Fibroblast of peridontal ligament (primary cell): ENCODE results near the gene METTL24.

Experiments
- DNase-seq: peaks from one replicate; pipeline ENCODE4 v3.0.0-alpha.2; 2010; ENCODE audit errors: extremely low read depth

METTL24 gene

GRCh38 chr6:110357664-110358552 is at the start of gene METTL24:
TSS of gene METTL24 (minus strand) at chr6:110358349. CDS start at chr6:110358272, 77 bp downstream.
- DNase-seq, result no peak

DNA sequence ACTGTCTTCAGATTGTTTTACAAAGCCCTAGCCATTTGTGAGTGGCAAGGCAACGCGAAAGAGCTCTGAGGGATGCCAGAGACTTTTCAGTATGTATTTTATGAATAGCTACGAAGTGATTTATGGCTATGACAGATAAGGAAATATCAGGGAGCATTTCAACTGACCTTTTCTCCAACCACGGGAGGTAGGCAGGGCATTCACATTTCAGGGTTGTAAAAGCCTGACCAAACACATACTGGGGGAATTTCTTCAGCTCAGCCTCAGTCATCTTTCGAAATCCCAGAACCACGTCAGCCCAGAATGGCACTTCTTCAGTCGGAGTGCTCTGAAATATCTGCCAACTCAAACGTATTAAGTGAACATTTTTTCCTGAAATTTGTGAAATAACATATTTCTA is 46.5 kb upstream of the METTL24 start:
- DNase-seq, result no peak

DNA sequence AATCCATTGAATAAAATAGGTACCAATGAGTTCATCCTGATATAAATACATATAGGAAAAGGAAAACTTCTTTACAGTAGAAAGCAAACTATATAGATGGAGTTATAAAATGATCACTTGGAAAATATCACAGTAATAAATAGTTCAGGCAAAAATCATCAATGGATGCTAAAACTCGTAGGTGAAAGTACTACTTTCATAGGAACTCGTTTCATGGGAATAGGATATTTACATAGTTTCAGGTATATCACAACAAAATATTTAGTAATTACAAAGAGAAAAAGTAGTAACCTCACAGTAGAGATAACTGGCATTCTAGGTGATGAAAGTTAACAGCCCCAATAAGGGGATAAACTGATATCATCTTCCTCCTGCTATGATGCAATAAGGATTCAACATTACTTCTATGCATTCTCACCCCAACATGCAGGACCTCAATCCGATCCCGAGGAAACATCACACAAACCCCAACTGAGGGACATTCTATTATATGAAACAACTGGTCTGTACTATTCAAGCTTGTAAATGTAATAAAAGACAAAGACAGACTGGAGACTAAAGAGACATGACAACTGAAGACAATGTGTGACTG is 43.5 kb upstream of the METTL24 start:
- DNase-seq, result no peak

GRCh38 chr6:110400208-110400607 is 42.1 kb upstream of the METTL24 start:
- no peak for DNase-seq

- no peak for DNase-seq
Observed at GRCh38 chr6:110399219-110400071, 41.3 kb upstream of the METTL24 start.

DNA sequence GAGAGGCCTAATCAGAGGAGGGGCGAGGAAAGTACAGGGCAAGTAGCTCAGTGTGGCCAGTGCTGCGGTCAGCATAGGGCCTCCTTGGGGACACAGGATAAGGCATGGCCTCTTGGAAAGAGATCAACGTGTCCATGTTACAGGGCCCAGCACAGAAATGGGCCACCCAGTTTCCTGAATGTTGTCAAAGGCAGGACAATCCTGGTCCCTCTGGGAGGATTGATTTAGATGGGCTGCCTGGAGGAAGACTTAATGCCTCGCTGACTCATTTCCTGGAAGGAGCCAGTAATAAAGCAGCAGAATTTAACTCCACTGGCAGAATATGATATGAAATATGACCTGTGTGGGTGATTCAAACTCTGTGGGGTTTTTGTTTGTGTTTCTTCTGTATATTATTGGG is 40.6 kb upstream of the METTL24 start:
- DNase-seq, result peak; percentile 11

DNA sequence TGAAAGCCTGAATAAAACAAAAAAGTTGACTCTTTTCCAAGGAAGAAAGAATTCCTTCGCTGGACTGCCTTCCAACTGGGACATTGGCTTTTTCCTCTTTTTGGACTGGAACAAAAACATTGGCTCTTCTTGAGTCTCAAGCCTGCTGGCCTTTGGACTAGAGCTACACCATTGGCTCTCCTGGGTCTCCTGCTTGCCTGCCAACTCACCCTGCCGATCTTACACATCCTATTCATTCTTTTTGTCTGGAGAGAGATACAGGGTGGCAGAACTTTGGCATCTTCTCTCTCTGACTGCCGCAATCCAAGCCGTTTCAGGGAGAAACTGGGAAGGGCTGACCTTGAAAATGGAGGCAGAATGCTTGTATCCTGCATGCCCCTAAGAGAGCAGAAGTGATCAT is 37.1 kb upstream of the METTL24 start:
- DNase-seq, result no peak

DNA sequence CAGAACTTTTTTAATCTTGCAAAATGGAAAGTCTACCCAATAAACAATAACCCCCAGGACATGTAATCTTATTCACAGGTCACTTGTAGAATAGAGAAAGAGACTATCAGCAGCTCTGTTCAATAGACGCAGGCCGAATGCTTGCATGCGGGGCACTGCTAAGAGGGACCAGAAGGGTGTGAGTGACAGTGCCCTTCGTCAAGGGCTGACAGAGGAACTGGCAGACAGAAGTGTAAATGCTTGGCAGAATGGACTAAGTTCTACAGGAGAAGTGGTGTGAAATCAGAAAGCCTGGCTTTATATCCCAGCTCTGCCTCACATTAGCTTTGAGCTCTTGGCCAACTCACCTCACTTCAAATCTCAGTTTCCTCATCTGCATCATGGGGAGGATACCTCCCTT is 36.3 kb upstream of the METTL24 start:
- no peak for DNase-seq

GRCh38 chr6:110392727-110393126 is 34.6 kb upstream of the METTL24 start:
- DNase-seq, result no peak

- DNase-seq, result no peak
Observed at GRCh38 chr6:110390404-110390803, 32.3 kb upstream of the METTL24 start.

GRCh38 chr6:110389689-110390382 is 31.7 kb upstream of the METTL24 start:
- DNase-seq, result no peak

DNA sequence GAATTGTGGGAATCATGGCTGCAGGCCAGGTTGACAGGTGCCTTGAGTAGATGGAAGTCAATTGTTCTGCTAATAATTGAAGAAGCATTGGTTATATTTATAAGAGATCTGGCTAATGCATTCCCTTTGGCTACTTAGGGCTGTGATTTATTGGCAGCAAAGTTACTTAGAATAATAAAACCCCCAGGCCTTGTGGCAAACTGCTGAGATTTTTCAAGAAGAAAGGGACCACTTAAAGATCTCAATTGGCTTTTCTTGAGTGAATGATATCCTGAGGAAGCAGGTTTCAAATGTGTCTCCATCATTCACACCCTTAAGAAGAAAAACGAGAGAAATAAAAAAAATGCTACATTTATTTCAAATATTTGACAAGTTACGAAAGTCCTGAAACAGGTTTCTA is 29.8 kb upstream of the METTL24 start:
- DNase-seq, result no peak

DNA sequence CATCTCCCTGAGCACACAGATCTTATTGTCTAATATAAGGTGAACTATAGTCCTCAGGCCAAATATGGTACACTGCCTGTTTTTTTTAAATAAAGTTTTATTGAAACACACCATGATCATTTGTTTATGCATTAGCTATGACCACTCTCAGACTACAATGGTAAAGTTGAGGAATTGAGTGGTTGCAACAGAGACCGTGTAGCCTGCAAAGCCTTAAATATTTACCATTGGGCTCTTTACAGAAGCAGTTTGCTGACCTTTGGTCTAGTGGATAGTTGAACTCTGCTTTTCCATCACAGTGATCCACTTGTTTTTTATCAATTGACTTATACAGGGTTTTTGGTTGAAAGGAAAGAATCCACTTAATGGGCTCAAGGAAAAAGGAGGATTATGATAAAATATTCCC is 27.3 kb upstream of the METTL24 start:
- no peak for DNase-seq

GRCh38 chr6:110378552-110378951 is 20.4 kb upstream of the METTL24 start:
- no peak for DNase-seq

DNA sequence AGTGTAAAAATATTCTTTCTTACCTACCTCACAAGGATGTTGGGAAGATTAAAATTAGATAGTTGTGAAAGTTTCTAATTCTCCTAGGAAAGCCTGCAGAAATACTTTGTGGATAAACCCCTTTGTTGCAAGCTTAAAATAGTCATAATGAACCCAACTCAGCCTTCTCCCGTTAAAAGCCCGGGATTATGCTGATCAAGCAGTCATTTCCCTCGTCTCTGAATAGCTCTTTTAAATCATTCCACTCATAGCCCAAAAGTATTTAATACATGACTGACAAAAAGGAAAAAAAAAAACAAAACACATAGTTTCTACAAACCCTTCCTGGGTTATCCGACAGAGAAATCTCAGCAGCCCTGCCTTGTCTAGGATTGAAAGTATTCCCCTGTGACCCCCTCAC is 10.9 kb upstream of the METTL24 start:
- DNase-seq, result no peak

- DNase-seq, result no peak
Observed at GRCh38 chr6:110368284-110368683, 10.1 kb upstream of the METTL24 start.

GRCh38 chr6:110367825-110368224 is 9.7 kb upstream of the METTL24 start:
- DNase-seq, result no peak

DNA sequence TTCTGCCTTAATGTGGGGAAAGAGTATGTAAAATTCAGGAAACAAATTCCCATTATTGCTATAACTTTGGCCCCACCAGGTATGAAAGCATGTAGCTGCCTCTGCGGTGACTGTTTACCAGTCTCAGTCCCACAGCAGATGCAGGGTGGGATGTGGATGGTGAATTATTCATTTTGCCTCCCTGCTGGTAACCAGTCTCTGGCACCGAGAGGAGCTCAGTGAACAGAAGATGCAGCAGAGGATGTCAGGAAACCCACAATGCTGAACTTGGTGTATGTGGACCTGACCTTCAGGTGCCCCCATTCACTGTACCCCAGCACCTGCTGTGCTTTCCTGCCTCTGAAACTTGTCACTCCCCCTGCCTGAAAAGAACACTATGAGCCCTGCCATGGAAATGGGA is 8.8 kb upstream of the METTL24 start:
- DNase-seq, result no peak

GRCh38 chr6:110366256-110366655 is 8.1 kb upstream of the METTL24 start:
- DNase-seq, result no peak

DNA sequence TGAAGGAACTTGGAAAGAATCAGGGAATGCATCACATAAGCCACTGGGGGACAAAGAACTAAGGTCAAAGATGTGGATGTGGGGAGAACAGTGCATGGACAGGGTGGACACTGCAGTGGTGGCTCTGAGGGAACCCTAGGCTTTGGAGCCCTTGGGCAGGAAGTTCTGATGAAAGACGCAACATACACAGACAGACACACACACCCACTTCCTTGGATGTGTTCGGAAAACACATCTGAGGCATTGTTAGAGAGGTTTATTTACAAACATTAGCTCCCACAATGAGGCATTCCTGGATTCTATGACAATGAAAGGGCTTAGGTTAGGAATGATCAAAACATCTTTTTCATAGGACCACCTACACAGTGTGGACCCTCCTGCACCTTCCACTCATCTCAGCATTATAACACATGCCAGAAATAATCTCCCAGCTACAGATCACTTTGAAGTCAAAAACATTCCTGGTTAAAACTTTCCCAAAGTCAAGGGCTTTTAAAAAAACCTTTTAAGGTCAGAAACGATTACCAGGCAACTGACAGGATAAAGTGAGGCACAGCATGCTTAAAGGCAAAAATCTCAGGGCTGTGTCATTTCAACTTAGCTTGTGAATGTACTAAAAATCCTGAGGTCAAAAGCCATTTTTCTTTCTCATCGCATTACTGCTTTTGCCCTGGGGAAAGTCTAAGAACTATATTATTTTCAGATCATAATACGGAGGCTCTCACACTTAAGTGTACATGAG is 6.4 kb upstream of the METTL24 start:
- DNase-seq, result no peak

DNA sequence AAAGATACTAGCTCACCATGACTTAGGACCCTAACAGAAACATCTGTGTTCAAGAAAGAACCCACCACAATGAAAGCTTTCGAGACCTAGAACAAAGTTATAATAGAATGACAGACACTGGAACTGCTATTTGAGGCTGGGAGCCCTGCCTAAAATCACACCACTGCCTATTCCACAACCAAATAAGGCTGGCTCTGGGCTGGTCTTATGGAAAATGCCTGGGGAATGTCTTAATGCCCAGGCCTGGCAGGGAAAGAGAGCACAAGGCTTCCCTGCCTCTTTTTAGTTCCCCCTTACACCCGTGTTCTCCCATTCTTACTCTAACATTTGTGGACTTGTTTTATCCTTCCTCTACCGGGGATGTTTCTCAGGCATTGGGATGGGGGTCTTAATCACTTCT is 5.6 kb upstream of the METTL24 start:
- DNase-seq, result no peak
